Esophagus (tissue), 2 donors: Measurements from ENCODE around the gene OR2B3. TPM values are rescaled to one million over a fixed set of nuclear protein-coding genes. Genes with fewer than 3 reads are reported as not detected.

Experiments
- H3K27ac ChIP-seq, 2 donors: one replicate each; pipeline ENCODE4 v1.5.1; 2013; ENCODE audit warnings: low read depth in 2 of 2, mild to moderate bottlenecking in 2 of 2, inconsistent platforms in 1 of 2, low read length in 1 of 2, moderate library complexity in 1 of 2
- H3K27me3 ChIP-seq, 2 donors: one replicate each; pipeline ENCODE4 v1.6.1; 2013; ENCODE audit warnings: low read length in 2 of 2, control low read depth in 1 of 2, mild to moderate bottlenecking in 1 of 2; ENCODE audit not compliant: insufficient read depth in 2 of 2, control insufficient read depth in 1 of 2
- H3K36me3 ChIP-seq, 2 donors: one replicate each; pipeline ENCODE4 v1.6.1; 2013; ENCODE audit warnings: low read length in 1 of 2; ENCODE audit not compliant: control insufficient read depth in 2 of 2, insufficient read depth in 2 of 2
- H3K4me1 ChIP-seq, 2 donors: one replicate each; pipeline ENCODE4 v1.6.1; 2013; ENCODE audit warnings: low read length in 1 of 2; ENCODE audit not compliant: control insufficient read depth in 2 of 2, insufficient read depth in 2 of 2
- H3K4me3 ChIP-seq, 2 donors: one replicate each; pipeline ENCODE4 v1.5.1; 2013; ENCODE audit warnings: low read length in 2 of 2, mild to moderate bottlenecking in 2 of 2, low read depth in 1 of 2, moderate library complexity in 1 of 2
- H3K9me3 ChIP-seq, 2 donors: one replicate each; pipeline ENCODE4 v1.6.1; 2013; ENCODE audit warnings: mild to moderate bottlenecking in 2 of 2, low read depth in 1 of 2, low read length in 1 of 2, moderate library complexity in 1 of 2; ENCODE audit not compliant: control insufficient read depth in 2 of 2, insufficient read depth in 1 of 2
- WGBS, 2 donors: extraction: QIAGEN DNeasy Blood & Tissue Kit; methylation state at CpG; one replicate each; pipeline ENCODE4 v1.1.7; 2013; 5-methylcytosine and 5-hydroxymethylcytosine counted together
- polyA plus RNA-seq, 2 donors: library from polyadenylated mRNA; stranded (reverse); fragments of 200-250 nt; gene quantifications; one replicate each; pipeline ENCODE4 v1.2.3, GENCODE V29; 2013
- donor health status: healthy with polysubstance abuse.
- donor health status: Bipolar disorder and iron deficiency.

Gene OR2B3
- polyA plus RNA-seq, 2 donors = not detected

- H3K4me3 ChIP-seq = no peak overlapping the region
- no peaks in the 10 kb centered on the region for H3K4me1 ChIP-seq
- 76 to 80% methylated on average over 3 of the region's 3 CpGs for WGBS, 2 donors
- no peaks in the 10 kb centered on the region for H3K27me3 ChIP-seq
- no peaks in the 10 kb centered on the region for H3K36me3 ChIP-seq
- no peaks in the 10 kb centered on the region for H3K9me3 ChIP-seq
- H3K27ac ChIP-seq = no peak overlapping the region
Measured at GRCh38 chr6:29092957-29093356, 5.8 kb upstream of the OR2B3 start.

GRCh38 chr6:29082457-29082856 is 4.7 kb downstream of the OR2B3 start:
- WGBS, 2 donors = 91 to 92% methylated on average over 15 of the region's 15 CpGs
- no peaks in the 10 kb centered on the region for H3K4me1 ChIP-seq
- H3K27ac ChIP-seq = no peak overlapping the region

GRCh38 chr6:29081312-29081711 is 5.8 kb downstream of the OR2B3 start:
- Histone ChIP-seq H3K36me3 (no peaks in the 10 kb centered on the region), H3K9me3 (no peaks in the 10 kb centered on the region), H3K27me3 (no peaks in the 10 kb centered on the region), H3K27ac (no peak overlapping the region), H3K4me1 (no peaks in the 10 kb centered on the region), H3K4me3 (no peak overlapping the region)

More at GRCh38 chr6:29082457-29082856, 4.7 kb downstream of the OR2B3 start:
- Histone ChIP-seq H3K4me3 (no peak overlapping the region), H3K27me3 (peaks cover 0 to 2% of the 10 kb centered on the region in 2 donors), H3K36me3 (no peaks in the 10 kb centered on the region), H3K9me3 (peaks cover 0 to 2% of the 10 kb centered on the region in 2 donors)

- Histone ChIP-seq H3K27me3 (no peaks in the 10 kb centered on the region), H3K27ac (no peak overlapping the region), H3K4me3 (no peak overlapping the region), H3K9me3 (no peaks in the 10 kb centered on the region), H3K4me1 (no peaks in the 10 kb centered on the region), H3K36me3 (no peaks in the 10 kb centered on the region)
- WGBS, 2 donors = 83 to 84% methylated on average over 1 of the region's 1 CpG
Measured at GRCh38 chr6:29079203-29079602, 7.9 kb downstream of the OR2B3 start.

- Histone ChIP-seq H3K27me3 (no peaks in the 10 kb centered on the region), H3K27ac (no peak overlapping the region), H3K4me3 (no peak overlapping the region), H3K9me3 (no peaks in the 10 kb centered on the region), H3K4me1 (no peaks in the 10 kb centered on the region), H3K36me3 (no peaks in the 10 kb centered on the region)
- WGBS, 2 donors = 33 to 35% methylated on average over 9 of the region's 9 CpGs
Measured at GRCh38 chr6:29071831-29072723, 15.0 kb downstream of the OR2B3 start.

- H3K4me1 ChIP-seq = no peaks in the 10 kb centered on the region
- WGBS, 2 donors = 87% methylated on average over 3 of the region's 3 CpGs
- no peak overlapping the region for H3K27ac ChIP-seq
Measured at GRCh38 chr6:29051680-29052079, 35.4 kb downstream of the OR2B3 start.

DNA sequence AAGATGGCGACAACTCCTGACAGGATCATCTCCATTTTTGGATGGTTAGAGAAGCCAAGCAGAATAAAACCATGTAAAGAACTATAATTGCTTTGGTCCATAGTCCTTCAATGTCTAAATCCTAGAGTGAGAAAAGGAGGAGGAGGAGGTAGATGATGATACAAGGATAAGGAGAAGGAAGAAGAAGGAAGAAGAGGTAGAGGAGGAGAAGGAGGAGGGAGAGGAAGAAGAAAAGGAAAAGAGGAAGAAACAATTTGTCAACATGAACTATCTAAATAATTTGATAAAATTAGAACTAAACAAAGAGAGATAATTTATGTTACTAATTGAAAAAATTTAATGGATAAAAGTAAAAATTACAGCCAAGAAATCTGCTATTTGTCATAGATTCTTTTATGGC is 42.0 kb downstream of the OR2B3 start, which contains the start of gene OR2W1:
OR2W1 (minus strand) TSS at position 101 of the 400 bp plus-strand sequence; CDS start at position 101, 0 bp downstream.
- H3K36me3 ChIP-seq = no peaks in the 10 kb centered on the region

More at GRCh38 chr6:29051680-29052079, 35.4 kb downstream of the OR2B3 start:
- Histone ChIP-seq H3K27me3 (no peaks in the 10 kb centered on the region), H3K36me3 (no peaks in the 10 kb centered on the region), H3K9me3 (no peaks in the 10 kb centered on the region), H3K4me3 (no peak overlapping the region)

More for the DNA sequence above, 42.0 kb downstream of the OR2B3 start, which contains the start of gene OR2W1:
- Histone ChIP-seq H3K9me3 (no peaks in the 10 kb centered on the region), H3K27me3 (no peaks in the 10 kb centered on the region), H3K4me1 (no peaks in the 10 kb centered on the region), H3K27ac (no peak within 1 kb of the TSS), H3K4me3 (no peak within 1 kb of the TSS)
- 66 to 82% methylated on average over 1 of the region's 1 CpG for WGBS, 2 donors

Other genes with a start within 250 kb of the OR2B3 start
- 10 to 100 TPM; 13.3 to 15.8 TPM for gene TRIM27, start 163.3 kb downstream of the OR2B3 start, polyA plus RNA-seq
- gene ZNF311, start 82.0 kb downstream of the OR2B3 start, polyA plus RNA-seq = 1 to 10 TPM in 1 of 2 donors, under 1 TPM in 1; 0.46 to 1.2 TPM
- not detected for gene OR2W1, start 42.1 kb downstream of the OR2B3 start, polyA plus RNA-seq
- not detected for gene OR2J1, start 12.2 kb upstream of the OR2B3 start, polyA plus RNA-seq
- gene OR2J3, start 20.7 kb upstream of the OR2B3 start, polyA plus RNA-seq = not detected
- gene OR2J2, start 83.6 kb upstream of the OR2B3 start, polyA plus RNA-seq = not detected
- gene OR14J1, start 214.4 kb upstream of the OR2B3 start, polyA plus RNA-seq = not detected